NCI-H526 (cell line): ENCODE data around the gene XRN1.

Source experiments
- DNase-seq, 2 experiments: peaks; one replicate each; lab custom pipeline; 2025; lab: John Stamatoyannopoulos, UW

XRN1 gene

DNA sequence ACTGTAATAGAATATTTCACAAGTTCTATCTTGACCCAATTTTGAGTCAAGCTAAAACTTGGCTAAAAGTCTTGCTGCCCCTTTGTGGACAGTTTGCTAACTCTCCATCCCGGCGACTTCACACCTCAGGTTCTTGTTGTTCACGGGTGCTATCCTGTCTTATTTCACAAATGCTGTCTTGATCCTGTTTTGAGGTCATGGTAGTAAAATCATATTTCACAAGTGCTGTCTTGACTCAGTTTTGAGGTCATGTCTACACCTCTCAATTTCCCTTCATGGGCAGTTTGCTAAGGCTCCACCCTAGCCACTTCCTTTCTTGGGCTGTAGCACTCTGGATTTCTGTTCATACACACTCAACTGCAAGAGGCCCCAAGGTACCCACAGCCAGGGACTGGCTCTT is 177.4 kb downstream of the XRN1 start:
- no peak for DNase-seq

DNA sequence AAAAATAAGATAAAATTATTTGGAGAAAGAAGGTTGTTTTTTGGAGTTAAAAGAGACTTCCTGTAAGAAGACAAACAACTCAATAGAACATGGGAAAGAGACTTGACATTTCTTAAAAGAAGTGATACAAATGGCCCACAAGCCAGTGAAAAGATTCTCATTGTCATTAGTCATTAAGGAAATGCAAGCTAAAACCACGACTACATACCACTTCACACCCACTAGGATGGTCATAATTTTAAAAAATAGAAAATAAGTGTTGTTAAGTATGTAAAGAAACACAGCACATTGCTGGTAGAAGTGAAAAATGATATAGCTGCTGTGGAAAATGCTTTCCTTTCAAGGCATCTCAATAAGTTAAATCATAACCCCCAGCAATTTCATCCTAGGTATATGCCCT is 178.1 kb downstream of the XRN1 start:
- no peak for DNase-seq

DNA sequence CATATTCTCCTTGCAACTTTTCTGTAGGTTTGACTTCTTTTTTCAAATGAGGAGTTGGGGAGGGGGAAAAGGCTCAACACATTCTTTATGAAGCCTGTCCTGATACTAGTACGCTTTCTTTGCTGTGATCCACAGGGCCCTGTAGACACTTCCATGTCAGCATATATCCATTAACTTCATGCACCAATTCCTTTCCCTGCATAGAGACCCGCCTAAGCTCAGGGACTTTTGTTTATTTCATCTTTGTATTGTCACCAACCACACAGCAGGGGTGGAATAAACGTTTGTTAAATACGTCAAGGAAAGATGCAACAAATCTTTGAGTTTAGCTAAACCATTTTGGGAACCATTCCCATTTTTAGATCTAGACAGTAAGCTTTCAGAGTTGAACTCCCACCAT is 179.4 kb downstream of the XRN1 start:
- DNase-seq, result no peak

- no peak for DNase-seq
Measured at GRCh38 chr3:142267269-142267668, 180.6 kb downstream of the XRN1 start.

DNA sequence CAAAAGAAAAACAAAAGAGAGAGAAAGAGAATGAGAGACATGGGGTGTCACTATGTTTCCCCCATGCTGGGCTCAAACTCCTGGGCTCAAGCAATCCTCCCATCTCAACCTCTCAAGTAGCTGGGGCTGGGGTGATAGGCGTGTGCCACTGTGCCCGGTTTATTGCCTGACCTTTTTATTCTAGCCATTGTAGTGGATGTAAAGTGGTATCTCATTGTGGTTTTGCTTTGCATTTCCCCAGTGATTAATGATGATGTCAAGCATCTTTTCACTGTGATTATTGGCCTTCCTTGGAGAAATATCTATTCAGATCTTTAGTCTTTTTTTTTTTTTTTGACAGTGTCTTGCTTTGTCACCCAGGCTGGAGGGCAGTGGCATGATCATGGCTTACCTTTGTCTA is 184.7 kb downstream of the XRN1 start:
- DNase-seq, result peak in 1 of 2 experiments; percentile 19

DNA sequence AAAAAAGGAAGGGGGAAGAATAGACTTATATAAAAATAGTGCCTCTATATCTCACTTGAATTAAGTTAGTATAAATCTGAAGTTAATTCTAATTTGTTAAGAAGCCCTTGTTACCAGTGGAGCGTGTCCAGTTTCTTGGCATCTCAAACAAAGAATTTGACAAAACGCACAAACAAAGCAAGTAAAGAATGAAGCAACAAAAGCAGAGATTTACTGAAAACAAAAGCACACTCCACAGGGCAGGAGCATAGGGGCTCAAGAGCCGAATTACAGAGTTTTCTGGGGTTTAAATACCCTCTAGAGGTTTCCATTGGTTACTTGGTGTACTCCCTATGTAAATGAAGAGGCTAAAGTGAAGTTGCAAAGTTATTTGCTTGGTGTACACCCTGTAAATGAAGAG is 188.5 kb downstream of the XRN1 start:
- no peak for DNase-seq

DNA sequence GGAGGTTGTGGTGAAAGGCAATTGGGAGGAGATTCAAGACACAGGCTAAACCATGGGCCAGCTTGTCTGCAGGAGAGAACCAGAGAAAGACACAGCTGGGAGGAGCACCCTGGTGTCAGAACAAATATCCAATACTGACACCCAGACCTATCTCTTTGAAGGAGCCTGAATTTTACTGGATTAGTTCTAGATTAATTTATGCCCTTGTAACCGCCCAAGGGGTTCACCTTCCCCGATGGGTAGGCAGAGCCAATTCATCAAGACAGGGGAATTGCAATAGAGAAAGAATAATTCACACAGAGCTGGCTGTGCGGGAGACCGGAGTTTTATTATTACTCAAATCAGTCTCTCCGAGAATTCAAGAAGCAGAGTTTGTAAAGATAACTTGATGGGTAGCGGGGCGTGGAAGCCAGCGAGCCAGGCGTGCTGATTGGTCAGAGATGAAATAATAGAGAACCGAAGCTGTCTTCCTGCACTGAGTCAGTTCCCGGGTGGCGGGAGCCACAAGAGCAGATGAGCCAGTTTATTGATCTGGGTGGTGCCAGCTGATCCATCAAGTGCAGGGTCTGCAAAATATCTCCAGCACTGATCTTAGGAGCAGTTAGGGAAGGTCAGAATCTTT is 191.0 kb downstream of the XRN1 start:
- no peak for DNase-seq
